Right atrium auricular region (tissue), 2 donors: ENCODE data around the gene NAALADL2. TPM values are rescaled to one million over a fixed set of nuclear protein-coding genes. Genes with fewer than 3 reads are reported as not detected.

Experiments used
- DNase-seq: peaks from one replicate; pipeline ENCODE4 v3.0.0-alpha.2; 2019; ENCODE audit warnings: low spot score
- H3K27ac ChIP-seq, 2 donors: fragments of 200-600 bp; sonication (generic); 1 replicate in 1 of 2; 2 replicates in 1 of 2; pipeline ENCODE4 v1.5.1; 2016 to 2019
- H3K27me3 ChIP-seq, 2 donors: fragments of 200-600 bp; sonication (generic); one replicate each; pipeline versions ENCODE4 v1.5.1 to v1.6.0; 2017 to 2019
- H3K36me3 ChIP-seq: fragments of 200-600 bp; sonication (generic); one replicate; pipeline ENCODE4 v1.5.1; 2016
- H3K4me1 ChIP-seq, 2 donors: fragments of 200-600 bp; sonication (generic); one replicate each; pipeline versions ENCODE4 v1.5.1 to v1.6.0; 2017 to 2019
- H3K4me3 ChIP-seq, 2 donors: fragments of 200-600 bp; sonication (generic); 1 replicate in 1 of 2; 2 replicates in 1 of 2; pipeline ENCODE4 v1.5.1; 2017 to 2019; ENCODE audit warnings: mild to moderate bottlenecking in 1 of 2, moderate library complexity in 1 of 2
- H3K9me3 ChIP-seq, 2 donors: fragments of 200-600 bp; sonication (generic); one replicate each; pipeline ENCODE4 v1.5.1; 2019
- total RNA-seq, 2 donors: library from RNA; depleted of rRNA; stranded (reverse); fragments of >200 nt; gene quantifications; one replicate each; pipeline ENCODE4 v1.1.0, GENCODE V29; 2016
- TF ChIP-seq, protein P1 (sequence below), 2 donors: fragments of 200-600 bp; sonication (generic); IDR thresholded peaks; one replicate each; pipeline ENCODE4 v1.5.1; 2019; ENCODE audit warnings: antibody characterized with exemption in 2 of 2

Gene NAALADL2
- total RNA-seq, 2 donors from 2014 or later: 2.5 to 3.2 TPM

- Histone ChIP-seq H3K27ac (no peak overlapping the region), H3K27me3 (no peaks in the 10 kb centered on the region), H3K36me3 (no peaks in the 10 kb centered on the region), H3K4me3 (no peak overlapping the region), H3K4me1 (no peaks in the 10 kb centered on the region), H3K9me3 (no peaks in the 10 kb centered on the region)
- no peak for DNase-seq
- TF ChIP-seq, protein P1, sequence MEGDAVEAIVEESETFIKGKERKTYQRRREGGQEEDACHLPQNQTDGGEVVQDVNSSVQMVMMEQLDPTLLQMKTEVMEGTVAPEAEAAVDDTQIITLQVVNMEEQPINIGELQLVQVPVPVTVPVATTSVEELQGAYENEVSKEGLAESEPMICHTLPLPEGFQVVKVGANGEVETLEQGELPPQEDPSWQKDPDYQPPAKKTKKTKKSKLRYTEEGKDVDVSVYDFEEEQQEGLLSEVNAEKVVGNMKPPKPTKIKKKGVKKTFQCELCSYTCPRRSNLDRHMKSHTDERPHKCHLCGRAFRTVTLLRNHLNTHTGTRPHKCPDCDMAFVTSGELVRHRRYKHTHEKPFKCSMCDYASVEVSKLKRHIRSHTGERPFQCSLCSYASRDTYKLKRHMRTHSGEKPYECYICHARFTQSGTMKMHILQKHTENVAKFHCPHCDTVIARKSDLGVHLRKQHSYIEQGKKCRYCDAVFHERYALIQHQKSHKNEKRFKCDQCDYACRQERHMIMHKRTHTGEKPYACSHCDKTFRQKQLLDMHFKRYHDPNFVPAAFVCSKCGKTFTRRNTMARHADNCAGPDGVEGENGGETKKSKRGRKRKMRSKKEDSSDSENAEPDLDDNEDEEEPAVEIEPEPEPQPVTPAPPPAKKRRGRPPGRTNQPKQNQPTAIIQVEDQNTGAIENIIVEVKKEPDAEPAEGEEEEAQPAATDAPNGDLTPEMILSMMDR (IDR thresholded peaks at IDR 0.05): no peak
Measured at GRCh38 chr3:175601521-175601920, 742.4 kb downstream of the NAALADL2 start.

- no peaks in the 10 kb centered on the region for H3K27me3 ChIP-seq
- TF ChIP-seq, protein P1 (IDR thresholded peaks at IDR 0.05): no peak
Measured at GRCh38 chr3:175605851-175606250, 746.7 kb downstream of the NAALADL2 start.

DNA sequence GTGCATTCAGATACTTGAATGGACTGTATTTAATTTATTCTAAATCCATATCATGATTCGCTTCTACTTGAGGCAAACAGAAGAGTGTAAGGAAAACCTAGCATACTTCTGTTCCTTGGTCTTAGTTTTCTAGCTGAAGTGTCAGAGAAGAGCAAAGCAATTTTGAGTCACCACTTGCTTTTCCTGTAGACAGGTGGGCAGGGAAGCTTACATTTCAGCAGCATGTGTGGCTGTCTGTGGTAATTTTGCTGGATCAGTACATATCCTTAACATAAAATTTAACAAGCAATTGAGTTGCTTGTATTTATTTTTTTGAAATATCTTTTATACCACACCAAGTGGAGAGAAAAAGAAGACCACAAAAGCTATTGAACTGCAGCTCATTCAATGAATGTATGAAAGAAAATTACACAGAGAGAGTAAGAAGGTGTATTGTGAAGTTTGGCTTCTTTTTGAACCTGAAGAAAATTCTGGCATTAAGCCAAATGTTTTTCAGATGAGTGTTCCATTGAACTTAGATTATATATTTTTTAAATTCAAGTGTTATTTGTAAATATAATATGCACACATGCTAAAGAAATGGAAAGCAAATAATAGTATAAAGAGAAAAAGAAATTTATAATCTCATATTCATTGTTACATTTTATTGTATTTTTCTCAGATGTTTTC is 747.6 kb downstream of the NAALADL2 start:
- TF ChIP-seq, protein P1 (IDR thresholded peaks at IDR 0.05): no peak
- no peaks in the 10 kb centered on the region for H3K27me3 ChIP-seq

More at GRCh38 chr3:175605851-175606250, 746.7 kb downstream of the NAALADL2 start:
- H3K4me1 ChIP-seq: no peaks in the 10 kb centered on the region
- no peak for DNase-seq
- H3K27ac ChIP-seq: no peak overlapping the region
- no peaks in the 10 kb centered on the region for H3K9me3 ChIP-seq
- no peak overlapping the region for H3K4me3 ChIP-seq
- H3K36me3 ChIP-seq: no peaks in the 10 kb centered on the region

GRCh38 chr3:175608356-175608755 is 749.2 kb downstream of the NAALADL2 start:
- Histone ChIP-seq H3K4me1 (no peaks in the 10 kb centered on the region), H3K9me3 (no peaks in the 10 kb centered on the region), H3K27me3 (no peaks in the 10 kb centered on the region), H3K27ac (no peak overlapping the region), H3K36me3 (no peaks in the 10 kb centered on the region), H3K4me3 (no peak overlapping the region)
- TF ChIP-seq, protein P1 (IDR thresholded peaks at IDR 0.05): no peak
- no peak for DNase-seq

More for the DNA sequence above, 747.6 kb downstream of the NAALADL2 start:
- no peak for DNase-seq
- Histone ChIP-seq H3K9me3 (no peaks in the 10 kb centered on the region), H3K27ac (no peak overlapping the region), H3K36me3 (no peaks in the 10 kb centered on the region), H3K4me3 (no peak overlapping the region), H3K4me1 (no peaks in the 10 kb centered on the region)

DNA sequence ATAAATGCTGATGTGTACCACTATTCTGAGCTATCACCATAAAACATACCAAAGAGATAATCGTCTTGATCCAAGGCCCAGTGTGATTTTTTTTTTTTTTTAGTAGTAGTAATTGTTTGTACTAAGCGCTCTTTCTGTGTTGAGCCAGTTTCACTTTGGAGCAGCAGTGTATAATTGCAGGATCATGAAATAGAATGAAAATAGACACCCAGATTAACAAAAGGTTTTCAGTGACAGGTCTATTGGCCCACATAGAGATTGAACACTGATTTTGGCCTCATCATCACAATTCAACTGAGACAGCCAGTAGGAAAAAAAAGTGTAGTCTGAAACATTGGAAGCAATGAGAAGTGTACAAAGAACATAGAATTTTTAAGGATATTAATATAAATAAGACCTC is 749.8 kb downstream of the NAALADL2 start:
- DNase-seq: no peak
- H3K4me1 ChIP-seq: no peaks in the 10 kb centered on the region
- no peaks in the 10 kb centered on the region for H3K36me3 ChIP-seq

More for the DNA sequence above, 749.8 kb downstream of the NAALADL2 start:
- Histone ChIP-seq H3K9me3 (no peaks in the 10 kb centered on the region), H3K27me3 (no peaks in the 10 kb centered on the region), H3K4me3 (no peak overlapping the region), H3K27ac (no peak overlapping the region)
- TF ChIP-seq, protein P1 (IDR thresholded peaks at IDR 0.05): no peak
